HPDE6-E6E7 (cell line): ENCODE data around the gene TLR6.
"Not testable (repeated sequence)": the region's sequence is repeated elsewhere in the genome, so short reads cannot be mapped to it uniquely, and the experiment has no call there.

ENCODE experiments used
- DNase-seq: peaks from one replicate; pipeline ENCODE4 v3.0.0; 2011; ENCODE audit warnings: missing footprints; ENCODE audit errors: extremely low spot score

Gene TLR6

GRCh38 chr4:38785041-38785790, 71.4 kb downstream of the TLR6 start:
- no peak for DNase-seq

- no peak for DNase-seq
Observed at GRCh38 chr4:38784141-38784540, 72.5 kb downstream of the TLR6 start.

DNA sequence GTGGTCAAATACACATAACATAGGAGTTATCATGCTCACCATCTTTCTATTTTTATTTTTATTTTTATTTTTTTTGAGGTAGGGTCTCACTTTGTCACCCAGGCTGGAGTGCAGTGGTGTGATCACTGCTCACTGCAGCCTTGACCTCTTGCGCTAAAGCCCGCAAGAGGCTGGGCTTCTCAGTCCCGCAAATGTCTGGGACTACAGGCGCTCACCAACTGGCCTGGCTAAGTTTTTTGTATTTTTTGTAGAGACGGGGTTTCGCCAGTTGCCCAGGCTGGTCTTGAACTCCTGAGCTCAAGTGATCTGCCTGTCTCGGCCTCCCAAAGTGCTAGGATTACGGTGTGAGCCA, 73.5 kb downstream of the TLR6 start:
- DNase-seq: no peak

DNA sequence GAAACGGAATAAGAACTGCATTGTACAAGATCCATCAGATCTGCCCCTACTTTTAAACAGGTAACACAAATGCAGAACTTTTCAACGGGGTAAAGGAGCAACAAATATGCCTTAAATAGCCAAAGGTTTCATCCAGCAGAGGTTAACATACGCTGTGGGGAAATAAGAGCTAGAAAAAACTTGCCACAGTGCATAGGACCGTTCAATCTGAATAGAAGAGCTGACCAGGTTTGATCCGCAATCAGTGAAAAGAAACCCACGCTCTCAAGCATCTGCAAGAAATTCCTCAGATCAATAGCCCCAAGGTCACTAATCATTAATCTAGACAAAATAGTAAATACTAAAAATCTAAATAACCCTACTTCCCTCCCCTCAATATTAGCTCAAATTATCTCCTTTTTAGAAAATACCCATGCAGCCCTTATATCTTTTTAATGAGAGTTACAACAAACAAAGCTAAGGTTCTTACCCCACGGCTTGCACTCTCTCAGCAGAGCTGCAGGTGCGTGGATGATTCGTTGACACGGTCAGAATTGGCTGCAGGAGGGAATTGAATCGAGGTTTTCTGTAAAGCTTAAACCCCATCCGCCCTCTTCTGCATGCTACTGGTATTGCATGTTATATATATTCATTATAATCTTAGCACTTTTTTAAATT, 74.0 kb downstream of the TLR6 start, which contains the start of gene TLR10:
Gene TLR10 (minus strand): TSS at position 539 of the 657 bp plus-strand sequence. CDS start 7,400 bp downstream, outside the sequence.
- DNase-seq: no peak

GRCh38 chr4:38781854-38782261, 74.8 kb downstream of the TLR6 start:
- no peak for DNase-seq

GRCh38 chr4:38780833-38781484, 75.7 kb downstream of the TLR6 start:
- no peak for DNase-seq

DNA sequence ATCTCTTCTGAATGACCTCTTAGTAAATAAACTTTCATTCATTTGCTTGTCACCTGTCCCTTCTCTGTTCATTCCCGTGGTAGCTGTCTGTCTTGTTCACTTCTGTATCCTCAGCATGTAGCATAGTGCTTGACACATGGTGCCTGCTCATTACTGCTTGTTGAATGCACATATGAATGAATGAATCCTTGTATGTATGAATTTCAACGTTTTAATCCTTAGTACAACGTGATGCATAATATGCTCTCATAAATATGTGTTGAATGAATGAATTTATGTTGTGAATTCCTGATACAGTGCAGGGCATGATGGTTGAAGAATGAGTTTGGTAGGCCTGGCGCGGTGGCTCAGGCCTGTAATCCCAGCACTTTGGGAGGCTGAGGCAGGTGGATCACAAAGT, 76.8 kb downstream of the TLR6 start:
- DNase-seq: no peak

GRCh38 chr4:38777925-38778324, 78.7 kb downstream of the TLR6 start:
- DNase-seq: not testable (repeated sequence)

GRCh38 chr4:38775326-38775725, 81.3 kb downstream of the TLR6 start:
- DNase-seq: no peak

DNA sequence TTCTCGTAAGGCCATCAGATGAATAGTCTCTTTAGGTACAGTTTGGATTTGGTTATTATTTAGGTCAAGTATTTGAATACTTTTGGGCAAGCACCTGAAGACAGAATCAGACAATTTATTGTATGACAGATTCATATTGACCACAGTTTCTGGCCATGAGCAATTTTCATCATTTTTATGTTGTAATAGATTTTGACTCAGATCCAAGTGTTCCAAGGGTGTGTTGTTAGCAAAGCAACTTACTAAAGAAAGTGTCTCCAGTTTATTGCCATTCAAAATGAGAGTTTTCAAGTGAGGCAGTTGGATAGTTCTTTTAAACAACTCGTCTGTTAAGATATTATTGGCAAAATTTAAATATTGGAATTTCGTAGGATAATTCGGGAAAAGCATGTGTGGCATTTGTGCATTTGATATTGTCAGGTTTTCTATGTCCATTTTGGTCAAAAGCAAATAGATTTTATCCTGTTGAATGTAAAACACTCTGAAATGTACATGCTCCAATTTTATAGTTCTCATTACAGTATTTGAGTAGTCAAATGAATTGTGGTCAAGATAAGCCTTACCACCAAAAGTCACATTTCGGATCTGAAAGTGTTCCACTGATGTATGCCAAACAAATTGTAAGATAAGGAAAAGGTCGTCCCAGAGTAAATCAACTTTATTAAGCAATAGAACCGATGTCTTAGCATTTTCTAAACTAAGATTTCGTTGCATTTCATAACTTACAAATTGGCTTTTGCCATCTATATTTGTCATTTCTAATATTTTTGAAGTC, 82.2 kb downstream of the TLR6 start:
- no peak for DNase-seq
